Activated CD8-positive, alpha-beta T cell treated with anti-CD3 and anti-CD28 coated beads, Interleukin-2, amount 10 ng/mL, durations not matched to agents 7 days and 5 days (primary cell): ENCODE results near the gene HIC1. TPM values are rescaled to one million over a fixed set of nuclear protein-coding genes. Genes with fewer than 3 reads are reported as not detected.
"Not testable (repeated sequence)": the region's sequence is repeated elsewhere in the genome, so short reads cannot be mapped to it uniquely, and the experiment has no call there.

Experiments
- ATAC-seq: fragments of 150-1000 bp; cut with Tn5 transposase; one replicate; pipeline ENCODE4 v1.10.0; 2021; ENCODE audit warnings: moderate library complexity
- CTCF ChIA-PET: fragments of 350-600 bp; sonication (Branson Sonifier 250); formaldehyde crosslinking; loops from one replicate; lab custom pipeline; 2021; ENCODE audit warnings: antibody characterized with exemption; lab: Charles Lee
- POLR2A ChIA-PET: fragments of 350-600 bp; sonication (Branson Sonifier 250); formaldehyde crosslinking; loops from one replicate; lab custom pipeline; 2021; ENCODE audit warnings: antibody characterized with exemption; lab: Charles Lee
- DNase-seq: peaks from one replicate; pipeline ENCODE4 v3.0.0-alpha.2; 2020
- H3K27ac Mint-ChIP-seq: one replicate; pipeline ENCODE4 v1.8.0; 2021; ENCODE audit warnings: mild to moderate bottlenecking, mixed read lengths
- H3K27me3 Mint-ChIP-seq: one replicate; pipeline ENCODE4 v1.8.0; 2021; ENCODE audit warnings: low read depth, mixed read lengths
- H3K36me3 Mint-ChIP-seq: one replicate; pipeline ENCODE4 v1.8.0; 2021; ENCODE audit warnings: low read depth, mixed read lengths
- H3K4me1 Mint-ChIP-seq: one replicate; pipeline ENCODE4 v1.8.0; 2021; ENCODE audit warnings: low read depth, mixed read lengths
- H3K4me3 Mint-ChIP-seq: one replicate; pipeline ENCODE4 v1.8.0; 2021; ENCODE audit warnings: mild to moderate bottlenecking, mixed read lengths
- H3K9me3 Mint-ChIP-seq: one replicate; pipeline ENCODE4 v1.8.0; 2022; ENCODE audit warnings: mixed read lengths; ENCODE audit not compliant: insufficient read depth
- total RNA-seq, 2 experiments: library from RNA; stranded (reverse); gene quantifications; one replicate each; pipeline ENCODE4 v1.2.3, GENCODE V29; 2021

HIC1 gene, protein sequence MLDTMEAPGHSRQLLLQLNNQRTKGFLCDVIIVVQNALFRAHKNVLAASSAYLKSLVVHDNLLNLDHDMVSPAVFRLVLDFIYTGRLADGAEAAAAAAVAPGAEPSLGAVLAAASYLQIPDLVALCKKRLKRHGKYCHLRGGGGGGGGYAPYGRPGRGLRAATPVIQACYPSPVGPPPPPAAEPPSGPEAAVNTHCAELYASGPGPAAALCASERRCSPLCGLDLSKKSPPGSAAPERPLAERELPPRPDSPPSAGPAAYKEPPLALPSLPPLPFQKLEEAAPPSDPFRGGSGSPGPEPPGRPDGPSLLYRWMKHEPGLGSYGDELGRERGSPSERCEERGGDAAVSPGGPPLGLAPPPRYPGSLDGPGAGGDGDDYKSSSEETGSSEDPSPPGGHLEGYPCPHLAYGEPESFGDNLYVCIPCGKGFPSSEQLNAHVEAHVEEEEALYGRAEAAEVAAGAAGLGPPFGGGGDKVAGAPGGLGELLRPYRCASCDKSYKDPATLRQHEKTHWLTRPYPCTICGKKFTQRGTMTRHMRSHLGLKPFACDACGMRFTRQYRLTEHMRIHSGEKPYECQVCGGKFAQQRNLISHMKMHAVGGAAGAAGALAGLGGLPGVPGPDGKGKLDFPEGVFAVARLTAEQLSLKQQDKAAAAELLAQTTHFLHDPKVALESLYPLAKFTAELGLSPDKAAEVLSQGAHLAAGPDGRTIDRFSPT
- 10 to 100 TPM; 66.8 to 70.8 TPM for total RNA-seq

DNA sequence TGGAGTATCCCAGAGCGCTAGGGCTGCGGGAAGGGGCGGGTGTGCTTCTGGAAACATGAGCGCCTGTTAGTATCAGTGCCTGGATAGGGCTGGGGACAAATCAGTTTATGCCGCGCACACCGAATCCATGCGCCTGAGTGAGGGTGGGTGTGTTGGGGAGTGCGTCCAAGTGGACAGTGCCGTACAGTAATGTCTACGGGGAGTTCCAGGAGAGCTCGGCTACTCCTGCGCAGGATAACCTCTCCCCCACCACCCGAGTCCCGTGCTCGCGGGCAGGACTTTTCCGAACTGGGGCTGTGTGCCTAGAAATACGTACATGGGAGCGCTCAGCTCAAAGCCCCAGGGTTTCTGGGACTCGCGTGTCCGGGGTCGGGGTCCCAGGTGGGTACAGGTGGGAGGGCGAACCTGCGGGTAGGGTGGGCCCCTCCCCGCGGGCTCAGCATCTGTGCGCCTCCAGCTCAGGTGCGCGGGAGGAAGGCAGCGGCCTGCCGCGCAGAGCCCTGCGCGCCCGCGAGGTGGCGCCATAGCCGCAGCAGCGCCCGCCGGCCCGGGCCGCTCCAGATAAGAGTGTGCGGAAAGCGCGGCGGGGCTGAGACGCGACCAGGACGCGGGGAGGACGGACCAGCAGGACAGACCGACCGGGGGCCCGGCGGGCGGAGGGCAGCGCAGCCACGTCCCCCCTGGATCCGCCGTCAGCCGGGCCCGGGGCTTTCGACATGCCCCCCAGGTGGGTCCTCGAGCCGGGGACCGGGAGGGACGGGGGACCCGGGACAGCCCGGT, at the start of gene HIC1:
HIC1 (plus strand) TSS at position 592 of the 780 bp plus-strand sequence. CDS start 1,588 bp downstream, outside the sequence.
- Mint-ChIP-seq H3K9me3 (no peaks in the 10 kb centered on the region), H3K27ac (peak within 1 kb of the TSS; percentile 82), H3K27me3 (peaks cover 14% of the 10 kb centered on the region), H3K36me3 (peaks cover 14% of the 10 kb centered on the region), H3K4me1 (peaks cover 27% of the 10 kb centered on the region), H3K4me3 (peak within 1 kb of the TSS; percentile 78)
- CTCF ChIA-PET, result interaction anchor here (0.6 to 8.5 kb wide), 47 partner anchors 8 to 361 kb away, joined by 3 to 343 read pairs (median 6); partner anchors contain the start of genes RTN4RL1, SMG6, SRR and TSR1
- POLR2A ChIA-PET, result interaction anchor here (0.6 to 5.9 kb wide), 16 partner anchors 17 to 338 kb away, joined by 3 to 58 read pairs (median 5); partner anchors contain the start of genes SGSM2 and TSR1
- peak; percentile 54 for ATAC-seq
- peak; percentile 85 for DNase-seq

DNA sequence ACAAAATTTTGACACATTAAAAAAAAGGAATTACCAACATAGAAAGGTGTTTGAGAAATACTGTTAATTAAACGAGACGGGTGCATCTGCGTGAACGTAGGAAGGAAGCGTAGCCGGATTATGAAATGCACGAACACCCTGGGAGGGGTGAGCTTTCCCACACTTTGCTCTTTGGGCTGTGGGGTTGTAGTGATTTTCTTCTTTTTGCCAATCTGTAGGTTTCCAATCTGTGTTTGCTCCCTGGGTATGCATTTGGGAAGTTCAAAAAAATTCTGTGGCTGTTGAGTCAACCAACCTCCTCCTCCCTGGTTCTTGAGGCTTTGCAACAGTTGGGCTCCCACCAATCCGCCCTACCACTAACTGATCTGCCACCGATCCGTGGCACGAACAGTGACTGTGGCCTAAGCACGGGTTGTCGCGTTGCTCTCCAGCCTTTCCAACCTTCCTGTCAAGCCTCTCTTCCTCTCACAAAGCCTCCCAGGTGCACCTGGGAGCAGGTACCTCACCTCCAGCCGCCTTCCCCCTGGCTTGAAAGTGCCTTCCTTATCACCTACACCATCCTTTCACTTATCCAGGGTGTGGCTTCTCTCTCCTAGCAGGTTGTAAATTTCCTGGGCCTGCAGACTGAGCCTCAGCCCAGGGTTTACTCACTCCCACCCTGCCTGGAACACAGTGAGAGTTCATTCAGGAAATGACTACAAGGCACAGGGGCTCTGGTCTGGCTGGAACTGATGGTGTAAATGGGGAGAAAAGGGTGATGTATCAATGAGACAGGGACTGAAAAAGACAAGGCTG, 46.4 kb upstream of the HIC1 start:
- no peak for ATAC-seq
- Mint-ChIP-seq H3K9me3 (no peaks in the 10 kb centered on the region), H3K36me3 (no peaks in the 10 kb centered on the region), H3K4me3 (no peak overlapping the region), H3K4me1 (no peaks in the 10 kb centered on the region), H3K27ac (no peak overlapping the region), H3K27me3 (no peaks in the 10 kb centered on the region)
- DNase-seq, result no peak
- ChIA-PET CTCF (no interaction called here), POLR2A (no interaction called here)

DNA sequence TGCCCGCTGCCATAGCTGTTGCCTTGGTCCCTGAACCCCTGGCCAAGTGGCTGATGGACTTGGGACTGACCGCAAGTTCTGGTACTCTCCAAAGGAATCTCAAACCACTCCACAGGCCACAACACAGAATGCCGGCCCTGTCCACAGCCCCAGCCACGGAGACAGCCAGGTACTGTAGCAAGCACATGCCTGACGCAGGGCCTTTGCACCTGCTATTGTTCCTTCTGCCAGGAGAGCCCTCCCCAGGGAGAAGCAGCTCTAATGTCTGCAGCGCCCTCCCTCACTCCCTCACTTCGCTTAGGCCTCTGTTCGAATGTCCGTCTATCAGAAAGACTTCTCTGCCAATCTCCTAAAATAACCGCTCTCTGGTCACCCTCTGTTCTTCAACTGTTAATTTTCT, 45.2 kb upstream of the HIC1 start:
- ChIA-PET POLR2A (no interaction called here), CTCF (no interaction called here)

DNA sequence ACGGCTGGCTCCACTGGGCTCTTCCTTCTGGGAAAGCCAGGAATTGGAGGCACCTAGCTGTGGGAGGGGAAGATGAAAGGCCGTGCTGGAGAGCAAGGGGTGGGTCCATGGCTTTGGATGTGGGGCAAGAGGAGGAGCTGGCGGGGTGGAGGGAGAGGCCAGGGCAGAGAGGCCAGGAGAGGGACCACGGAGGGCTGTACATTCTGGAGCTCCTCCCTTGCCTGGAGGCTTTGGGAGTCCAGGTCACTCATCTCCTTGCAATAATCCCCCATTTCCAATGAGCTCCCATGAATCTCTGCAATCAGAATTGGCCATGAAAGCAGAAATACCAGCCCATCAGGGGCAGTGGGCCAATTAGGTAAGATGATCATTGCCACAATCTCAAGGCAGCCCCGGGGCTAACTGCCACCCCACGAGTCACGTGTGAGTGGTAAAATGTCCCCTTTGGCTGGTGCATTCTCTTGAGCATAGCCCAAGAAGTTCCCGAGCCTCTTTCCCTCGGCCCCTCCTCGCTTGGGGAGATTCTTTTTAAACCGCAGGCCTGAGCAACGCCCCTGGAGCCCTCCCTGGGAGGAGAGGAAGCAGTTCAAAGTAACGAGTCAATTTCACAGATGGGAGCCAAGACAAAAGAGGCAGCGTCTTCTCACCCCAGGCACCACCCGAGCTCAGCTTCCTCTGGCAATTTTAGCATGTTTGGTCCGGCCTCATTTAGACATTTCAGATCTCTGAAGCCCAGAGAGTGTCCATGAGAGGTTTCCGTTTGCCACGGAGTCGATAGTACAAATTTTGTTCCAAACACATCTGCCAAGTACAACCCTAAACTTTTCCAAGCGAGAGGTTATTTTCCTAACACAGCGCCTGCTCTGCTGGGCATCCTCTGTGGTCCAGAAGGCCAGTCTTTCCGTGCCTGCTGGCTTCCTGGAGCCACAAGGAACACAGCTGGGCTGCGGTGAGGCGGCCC, 43.2 kb upstream of the HIC1 start:
- no peak for ATAC-seq
- no peak for DNase-seq
- no peaks in the 10 kb centered on the region for H3K4me1 Mint-ChIP-seq
- peaks cover 6% of the 10 kb centered on the region for H3K9me3 Mint-ChIP-seq
- no peak overlapping the region for H3K27ac Mint-ChIP-seq
- H3K36me3 Mint-ChIP-seq, result no peaks in the 10 kb centered on the region
- ChIA-PET POLR2A (interaction anchor here (0.5 kb wide), 1 partner anchor 313 kb away, joined by 3 read pairs; no protein-coding TSS in a partner anchor), CTCF (no interaction called here)
- H3K27me3 Mint-ChIP-seq, result peaks cover 2% of the 10 kb centered on the region
- H3K4me3 Mint-ChIP-seq, result no peak overlapping the region

More for the DNA sequence above, 45.2 kb upstream of the HIC1 start:
- H3K4me3 Mint-ChIP-seq, result no peak overlapping the region
- no peak for DNase-seq
- ATAC-seq, result no peak
- H3K4me1 Mint-ChIP-seq, result no peaks in the 10 kb centered on the region
- no peak overlapping the region for H3K27ac Mint-ChIP-seq
- no peaks in the 10 kb centered on the region for H3K36me3 Mint-ChIP-seq
- H3K9me3 Mint-ChIP-seq, result peaks cover 6% of the 10 kb centered on the region
- no peaks in the 10 kb centered on the region for H3K27me3 Mint-ChIP-seq

DNA sequence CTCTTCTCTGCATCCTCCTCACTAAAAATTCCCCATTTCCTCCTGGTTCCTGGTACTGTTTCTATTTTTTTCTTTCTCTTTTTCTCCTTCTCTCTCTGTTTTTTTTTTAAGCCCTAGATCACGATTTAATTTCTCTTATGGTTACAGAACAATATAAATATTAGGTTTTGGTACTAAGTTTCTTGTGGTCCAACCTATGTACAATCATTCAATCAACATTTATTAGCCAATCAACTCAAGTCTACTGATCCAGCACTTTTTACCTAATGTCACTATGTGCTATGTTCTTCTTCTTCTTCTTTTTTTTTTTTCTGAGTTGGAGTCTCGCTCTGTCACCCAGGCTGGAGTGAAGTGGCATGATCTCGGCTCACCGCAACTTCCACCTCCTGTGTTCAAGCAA, 42.4 kb upstream of the HIC1 start:
- CTCF ChIA-PET, result no interaction called here
- POLR2A ChIA-PET, result no interaction called here
- peaks cover 6% of the 10 kb centered on the region for H3K9me3 Mint-ChIP-seq
- H3K27ac Mint-ChIP-seq, result no peak overlapping the region
- DNase-seq (no peak), ATAC-seq (no peak)
- H3K4me1 Mint-ChIP-seq, result no peaks in the 10 kb centered on the region
- peaks cover 2% of the 10 kb centered on the region for H3K27me3 Mint-ChIP-seq
- no peak overlapping the region for H3K4me3 Mint-ChIP-seq
- no peaks in the 10 kb centered on the region for H3K36me3 Mint-ChIP-seq

DNA sequence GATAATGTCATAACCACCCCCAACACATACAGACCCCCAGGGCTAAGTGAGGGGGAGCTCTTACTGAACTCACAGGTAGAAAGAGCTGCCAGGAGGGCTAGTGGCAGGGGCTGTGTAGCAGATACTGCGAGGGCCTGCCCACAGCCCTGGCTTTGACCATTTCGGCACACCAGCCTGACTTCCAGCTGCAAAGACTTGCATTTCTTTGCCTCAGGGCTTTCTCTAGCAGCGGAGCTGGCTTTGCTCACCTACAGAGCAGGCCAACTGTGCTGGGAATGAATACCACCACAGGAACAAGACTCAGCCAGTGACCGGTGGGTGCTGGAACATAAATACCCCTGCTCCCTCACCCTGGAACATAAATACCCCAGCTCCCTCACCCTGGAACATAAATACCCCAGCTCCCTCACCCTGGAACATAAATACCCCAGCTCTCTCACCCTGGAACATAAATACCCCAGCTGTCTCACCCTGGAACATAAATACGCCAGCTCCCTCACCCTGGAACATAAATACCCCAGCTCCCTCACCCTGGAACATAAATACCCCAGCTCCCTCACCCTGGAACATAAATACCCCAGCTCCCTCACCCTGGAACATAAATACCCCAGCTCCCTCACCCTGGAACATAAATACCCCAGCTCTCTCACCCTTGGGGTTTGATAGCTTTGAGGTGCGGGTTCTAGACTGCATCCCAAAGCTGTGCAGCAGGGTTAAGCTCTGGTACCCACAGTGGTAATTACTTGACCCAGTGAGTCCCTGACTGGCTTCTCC, 41.5 kb upstream of the HIC1 start:
- H3K27me3 Mint-ChIP-seq, H3K4me1 Mint-ChIP-seq, DNase-seq, ATAC-seq, H3K36me3 Mint-ChIP-seq, H3K9me3 Mint-ChIP-seq, H3K27ac Mint-ChIP-seq, H3K4me3 Mint-ChIP-seq, CTCF ChIA-PET: not testable (repeated sequence)
- POLR2A ChIA-PET, result interaction anchor here (0.6 kb wide), 1 partner anchor 581 kb away, joined by 4 read pairs; no protein-coding TSS in a partner anchor

DNA sequence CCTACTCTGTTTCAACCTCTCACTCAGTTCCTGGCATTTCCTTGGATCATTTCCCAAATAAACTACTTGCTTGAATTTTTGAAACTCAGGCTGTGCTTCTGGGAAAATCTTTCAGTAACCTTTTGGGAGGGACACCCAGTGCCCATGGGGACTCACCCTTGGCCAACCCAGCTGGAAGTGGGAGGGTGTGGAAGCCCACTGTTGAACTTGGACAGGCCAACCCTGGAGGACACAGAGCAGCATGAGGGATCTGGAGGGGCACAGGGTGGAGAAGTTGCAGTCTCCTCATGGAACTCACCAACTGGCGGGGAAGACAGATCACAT, 40.9 kb upstream of the HIC1 start:
- ATAC-seq, result no peak
- Mint-ChIP-seq H3K9me3 (peaks cover 6% of the 10 kb centered on the region), H3K27ac (no peak overlapping the region), H3K27me3 (peaks cover 2% of the 10 kb centered on the region), H3K4me3 (no peak overlapping the region), H3K4me1 (no peaks in the 10 kb centered on the region), H3K36me3 (no peaks in the 10 kb centered on the region)
- ChIA-PET CTCF (no interaction called here), POLR2A (interaction anchor here (0.6 kb wide), 1 partner anchor 581 kb away, joined by 4 read pairs; no protein-coding TSS in a partner anchor)
- DNase-seq, result no peak

DNA sequence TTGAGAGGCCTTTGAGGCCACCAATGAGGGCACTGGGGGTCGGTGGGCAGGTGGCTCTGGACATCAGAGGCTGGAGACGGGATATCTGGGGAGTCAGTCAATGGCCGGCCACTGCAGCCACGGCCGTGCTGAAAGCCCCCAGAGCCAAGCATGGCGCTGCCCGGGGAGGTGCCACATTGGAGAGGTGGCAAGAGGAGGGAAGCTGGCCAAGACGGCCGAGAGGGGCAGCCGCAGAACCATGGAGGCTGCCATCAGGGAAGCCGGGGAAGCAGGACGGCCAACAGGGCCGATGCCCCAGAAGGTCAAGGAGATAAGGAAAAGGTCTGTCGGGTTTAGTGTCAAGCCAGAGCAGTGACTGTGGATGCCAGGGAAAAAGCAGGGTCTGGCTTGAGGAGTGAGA, 39.6 kb upstream of the HIC1 start:
- ChIA-PET POLR2A (interaction anchor here (0.6 kb wide), 1 partner anchor 58 kb away, joined by 4 read pairs; no protein-coding TSS in a partner anchor), CTCF (no interaction called here)
- no peaks in the 10 kb centered on the region for H3K4me1 Mint-ChIP-seq
- peaks cover 6% of the 10 kb centered on the region for H3K9me3 Mint-ChIP-seq
- H3K4me3 Mint-ChIP-seq, result no peak overlapping the region
- peaks cover 14% of the 10 kb centered on the region for H3K27me3 Mint-ChIP-seq
- no peaks in the 10 kb centered on the region for H3K36me3 Mint-ChIP-seq
- ATAC-seq (no peak), DNase-seq (no peak)
- no peak overlapping the region for H3K27ac Mint-ChIP-seq

DNA sequence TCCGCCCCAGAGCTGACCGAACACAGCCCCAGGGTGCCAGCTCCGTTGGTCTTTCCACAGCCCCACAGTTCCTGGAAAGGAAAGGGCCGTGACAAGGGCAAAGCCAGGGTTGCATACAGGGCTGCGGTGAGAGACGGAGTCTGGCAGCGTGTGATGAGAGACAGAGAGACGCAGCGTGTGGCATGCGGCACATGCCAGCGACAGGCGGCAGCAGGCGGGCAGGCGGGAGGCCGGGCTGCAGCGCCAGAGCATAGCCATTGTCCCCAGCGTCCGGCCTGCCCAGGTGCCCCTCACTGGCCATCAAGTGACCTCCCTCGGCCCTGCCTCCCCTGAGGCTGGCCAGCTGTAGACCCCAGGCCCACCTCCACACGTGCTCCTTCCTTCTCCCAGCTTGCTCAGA, 38.4 kb upstream of the HIC1 start:
- H3K9me3 Mint-ChIP-seq, result peaks cover 6% of the 10 kb centered on the region
- CTCF ChIA-PET, result no interaction called here

More for the DNA sequence above, 38.4 kb upstream of the HIC1 start:
- Mint-ChIP-seq H3K36me3 (no peaks in the 10 kb centered on the region), H3K4me3 (no peak overlapping the region), H3K4me1 (peaks cover 2% of the 10 kb centered on the region), H3K27ac (no peak overlapping the region), H3K27me3 (peaks cover 21% of the 10 kb centered on the region)
- DNase-seq (no peak), ATAC-seq (no peak)
- POLR2A ChIA-PET, result no interaction called here
